HG03457 (cell line): ENCODE data around the gene CARD9.

Experiments
- ATAC-seq: cut with Tn5 transposase; IDR thresholded peaks from one replicate; pipeline ENCODE4 v1.9.1; 2021; ENCODE audit warnings: moderate number of reproducible peaks; ENCODE audit not compliant: unreplicated experiment

Gene CARD9

DNA sequence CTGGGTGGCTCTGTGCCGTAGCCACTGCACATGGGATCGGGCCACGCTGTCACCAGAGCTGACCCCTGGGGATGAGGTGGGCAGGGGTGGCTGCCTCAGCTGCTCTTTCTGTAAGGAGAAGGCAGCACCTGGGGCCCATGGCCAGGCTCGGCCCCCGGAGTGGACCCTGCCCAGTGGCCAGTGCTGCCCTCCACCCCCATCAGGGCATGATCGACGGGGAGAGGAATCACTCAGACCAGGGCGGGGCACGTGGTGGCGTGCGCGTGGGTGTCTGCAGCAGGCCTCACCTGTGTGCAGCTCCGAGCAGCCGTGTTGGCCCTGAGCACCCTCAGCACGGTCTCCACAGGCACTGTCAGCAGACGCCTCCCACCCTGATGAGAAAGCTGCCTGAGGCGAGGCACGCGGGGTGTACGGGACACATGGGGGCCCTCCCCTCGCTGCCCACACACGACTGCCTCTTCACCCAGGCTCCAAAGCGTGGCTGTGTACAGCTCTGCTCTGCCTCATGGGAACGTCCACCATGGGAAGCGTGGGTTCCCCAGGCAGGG lies 8.6 kb upstream of the CARD9 start:
- no peak for ATAC-seq

DNA sequence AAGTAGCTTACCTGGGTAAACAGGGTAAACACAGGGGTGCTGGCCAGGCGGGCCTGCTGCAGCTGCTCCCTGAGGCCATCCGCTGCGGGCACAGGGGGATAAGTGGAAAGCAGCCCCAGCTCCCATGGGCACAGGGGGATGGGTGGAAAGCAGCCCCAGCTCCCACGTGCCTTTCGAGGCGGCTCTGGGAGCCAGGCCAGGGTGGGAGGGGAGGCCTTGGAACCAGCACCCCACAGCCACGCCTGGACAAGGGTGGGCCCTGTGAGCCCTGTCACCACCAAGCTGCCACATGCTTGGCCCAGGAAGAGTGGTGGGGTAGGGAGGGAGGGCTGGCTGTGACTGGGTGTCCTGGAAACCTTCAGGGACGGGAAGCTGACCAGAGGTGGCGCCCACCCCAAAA lies 7.8 kb upstream of the CARD9 start:
- no peak for ATAC-seq

DNA sequence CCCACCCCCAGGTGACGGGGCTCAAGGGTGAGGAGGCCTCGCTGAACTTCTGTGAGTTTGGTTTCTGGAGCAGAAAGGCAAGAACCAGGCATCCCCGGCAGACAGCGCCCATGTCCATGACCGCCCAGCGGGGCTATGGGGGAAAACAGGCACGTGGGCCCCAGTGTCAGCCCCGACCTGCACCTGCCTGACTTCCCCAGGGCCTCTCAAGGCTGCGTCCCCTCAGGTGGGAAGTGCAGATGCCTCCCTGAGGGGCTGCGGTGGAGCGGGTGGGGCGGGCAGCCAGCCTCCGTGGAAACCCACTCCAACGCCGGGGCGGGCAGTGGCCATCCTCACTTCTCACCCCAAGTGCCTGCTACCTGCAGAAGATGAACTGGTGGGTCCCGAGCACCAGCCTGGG lies 6.9 kb upstream of the CARD9 start:
- no peak for ATAC-seq

DNA sequence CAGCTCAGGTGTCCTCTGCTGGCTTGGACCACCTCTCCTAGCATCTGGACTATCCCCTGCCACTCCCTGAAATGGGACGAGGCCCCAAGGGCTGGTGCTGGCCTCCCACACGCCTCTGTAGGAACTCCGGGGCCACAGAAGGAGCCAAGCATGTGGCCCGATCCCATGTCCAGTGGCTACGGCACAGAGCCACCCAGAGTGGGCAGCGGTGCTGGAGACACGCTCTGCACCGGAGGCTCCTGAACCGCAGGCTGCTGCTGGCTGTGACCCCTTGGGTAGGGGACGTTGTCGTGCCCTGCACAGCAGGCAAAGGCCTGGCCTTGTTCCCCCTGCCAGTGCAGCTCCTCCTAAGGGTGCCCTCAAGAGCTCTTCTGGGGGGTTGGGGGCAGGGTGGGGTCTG lies 6.4 kb upstream of the CARD9 start:
- no peak for ATAC-seq

DNA sequence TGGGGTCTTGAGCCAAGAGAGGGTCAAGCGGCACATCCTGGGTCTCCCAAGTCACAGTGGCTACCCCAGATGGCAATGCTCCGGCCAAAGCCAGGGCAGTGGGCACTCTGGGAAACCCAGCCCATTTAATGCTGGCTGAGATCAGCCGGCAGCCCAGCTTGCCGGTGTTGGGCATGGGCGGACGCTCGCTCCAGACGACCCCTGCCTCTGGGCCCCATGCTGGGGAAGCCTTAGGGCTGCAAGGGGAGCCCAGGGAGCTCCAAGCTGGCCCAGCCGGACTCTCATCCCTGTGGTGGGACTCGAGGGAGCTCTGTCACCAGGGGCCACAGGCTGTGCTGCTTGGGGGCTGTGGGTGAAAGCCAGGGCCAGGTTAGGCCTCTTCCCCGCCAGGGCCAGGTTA lies 5.9 kb upstream of the CARD9 start:
- ATAC-seq = no peak

DNA sequence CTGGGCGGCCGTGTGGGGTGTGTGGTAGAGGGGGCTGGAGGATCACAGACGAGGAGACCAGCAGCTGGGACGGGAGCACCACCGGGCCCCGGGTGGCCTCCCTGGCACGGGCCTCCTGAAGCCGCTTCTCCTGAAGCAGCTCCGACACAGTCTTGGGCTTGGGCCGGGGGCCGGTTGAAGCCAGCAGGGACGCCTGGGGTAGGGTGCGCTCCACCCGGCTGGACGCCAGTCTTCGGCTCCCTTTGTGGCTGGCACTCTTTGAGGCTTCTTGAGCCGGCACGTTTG lies 5.5 kb upstream of the CARD9 start:
- ATAC-seq = no peak

DNA sequence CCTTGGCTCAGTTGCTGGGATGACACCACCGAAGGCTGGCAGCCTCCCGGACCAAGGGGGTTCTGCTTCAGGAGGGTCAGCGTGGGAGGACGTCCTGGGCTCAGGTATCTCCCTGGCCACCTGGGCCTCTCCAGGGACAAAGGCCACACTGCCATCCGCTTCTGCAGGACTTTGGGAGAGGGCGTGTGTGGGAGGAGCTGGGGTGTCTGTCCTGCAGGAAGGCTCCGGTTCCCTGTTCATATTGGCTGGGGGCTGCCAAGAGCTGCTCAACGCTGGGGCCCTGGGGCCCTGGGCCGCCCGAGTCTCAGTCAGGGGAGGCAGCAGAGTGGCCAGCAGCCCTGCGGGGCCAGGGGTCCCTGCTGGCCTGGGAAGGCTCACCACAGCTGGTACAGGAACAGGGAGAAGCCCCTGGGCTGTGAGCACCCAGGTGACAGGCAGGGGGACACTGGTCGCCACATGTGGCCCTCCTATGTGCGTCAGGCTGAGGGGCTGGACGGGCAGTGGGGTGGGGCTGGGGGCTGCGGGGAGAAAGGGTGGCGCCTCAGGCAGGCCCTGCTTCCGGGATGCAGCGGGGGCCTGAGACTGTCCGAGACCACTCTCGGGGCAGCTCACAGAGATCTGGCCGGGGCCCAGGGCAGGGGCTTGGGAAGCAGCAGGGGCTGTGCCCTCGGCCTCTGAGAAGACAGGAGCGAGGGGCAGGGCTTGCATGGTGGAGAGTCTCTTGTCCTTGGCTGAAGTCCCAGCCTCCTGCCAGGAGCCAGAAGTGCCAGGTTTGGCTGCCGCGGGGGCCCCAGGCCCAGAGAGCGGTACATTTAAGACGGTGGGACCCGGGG lies 4.9 kb upstream of the CARD9 start:
- no peak for ATAC-seq

DNA sequence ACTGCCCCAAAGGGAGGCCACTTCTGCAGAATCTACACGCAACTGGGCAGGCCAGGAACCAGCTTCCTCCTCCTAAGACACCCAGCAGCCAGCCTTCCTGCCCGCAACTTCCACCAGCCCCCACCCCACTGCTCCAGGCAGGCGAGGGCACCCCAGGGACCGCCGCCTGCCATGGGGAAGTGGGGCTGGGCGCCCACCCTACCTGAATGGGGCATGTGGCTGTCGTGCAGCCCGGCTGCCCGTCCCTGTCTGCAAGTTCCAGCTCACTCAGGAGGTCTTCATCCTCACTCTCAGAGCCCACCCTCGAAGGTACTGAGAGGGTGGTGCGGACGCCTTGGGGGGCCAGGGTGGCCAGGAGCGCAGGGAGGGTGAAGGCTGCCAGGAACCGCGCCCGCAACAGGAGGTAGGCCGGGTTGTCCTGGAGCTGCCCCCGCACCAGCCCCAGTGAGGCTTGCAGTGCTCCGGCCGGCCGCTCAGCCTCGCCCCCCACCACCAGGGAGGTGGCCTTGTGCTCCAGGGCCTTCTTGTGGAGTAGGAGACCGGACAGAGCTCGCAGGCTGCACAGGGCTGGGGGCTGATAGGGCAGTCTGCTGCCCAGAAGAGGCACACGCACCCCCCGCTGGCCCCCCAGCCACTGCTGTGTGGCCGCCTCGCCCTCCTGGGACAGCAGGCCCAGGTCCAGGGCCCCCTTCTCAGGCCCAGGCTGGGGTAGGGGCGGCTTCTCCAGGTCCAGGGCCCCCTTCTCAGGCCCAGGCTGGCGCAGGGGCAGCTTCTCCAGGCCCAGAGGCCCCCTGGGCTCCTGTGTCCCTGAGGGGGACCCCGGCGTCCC lies 4.1 kb upstream of the CARD9 start:
- ATAC-seq = no peak

DNA sequence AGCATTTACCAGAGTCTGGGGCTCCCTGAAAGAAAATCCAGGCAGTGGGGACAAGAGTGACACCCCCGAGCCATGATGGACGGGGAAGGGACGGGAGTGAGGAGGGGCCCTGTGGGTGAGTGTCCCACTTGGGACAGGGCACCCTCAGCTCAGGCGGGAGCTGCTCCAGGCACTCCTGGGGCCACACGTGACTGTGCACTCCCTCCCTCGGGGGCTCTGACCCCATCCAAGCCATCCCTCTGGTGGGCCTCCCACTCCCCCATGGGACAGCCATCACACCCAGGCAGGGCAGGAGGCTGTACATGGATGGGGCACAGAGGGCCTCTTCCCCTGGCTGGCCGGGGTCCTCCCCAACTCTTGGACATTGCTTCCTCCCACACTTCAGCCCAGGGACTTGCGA lies 3.0 kb upstream of the CARD9 start:
- ATAC-seq = no peak

DNA sequence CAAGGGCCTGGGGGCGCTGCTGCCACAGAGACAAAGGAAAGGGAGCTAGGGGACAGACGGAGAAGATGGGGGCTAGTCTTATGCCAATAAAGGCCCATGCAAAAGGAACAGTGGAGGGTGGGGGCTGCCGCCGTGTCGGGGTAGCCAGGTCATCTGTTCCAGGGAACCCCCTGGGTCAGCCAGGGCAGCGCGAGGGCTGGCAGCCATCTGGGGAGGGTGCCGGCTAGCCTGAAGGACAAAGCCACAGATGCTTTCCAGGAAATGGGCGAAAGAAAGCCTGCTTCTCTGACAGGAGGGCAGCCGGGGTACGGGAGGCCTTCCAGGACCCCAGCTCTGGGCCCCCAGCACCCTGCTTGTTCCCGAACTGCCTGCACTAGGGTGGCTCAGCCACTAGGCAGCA lies 1.6 kb upstream of the CARD9 start:
- no peak for ATAC-seq

DNA sequence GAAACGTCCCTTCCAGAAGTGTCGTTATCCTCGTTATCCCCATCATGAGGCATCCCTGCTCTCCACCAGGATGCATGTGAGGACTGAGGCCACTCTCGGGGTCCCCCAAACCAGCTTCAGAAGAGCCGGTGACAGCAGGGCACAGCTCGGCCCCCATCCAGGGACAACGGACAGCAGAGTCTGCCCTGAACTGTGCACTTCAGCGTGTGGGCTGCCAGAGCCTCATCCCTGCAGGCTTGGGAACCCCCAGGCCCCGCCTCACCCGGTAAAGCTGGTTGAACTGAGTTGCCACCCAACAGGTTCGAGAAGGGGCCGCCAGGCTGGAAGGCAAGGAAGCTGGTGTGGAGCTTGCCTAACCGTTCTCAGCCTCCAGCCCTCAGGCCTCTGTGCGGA lies 710 bp upstream of the CARD9 start:
- ATAC-seq = no peak

DNA sequence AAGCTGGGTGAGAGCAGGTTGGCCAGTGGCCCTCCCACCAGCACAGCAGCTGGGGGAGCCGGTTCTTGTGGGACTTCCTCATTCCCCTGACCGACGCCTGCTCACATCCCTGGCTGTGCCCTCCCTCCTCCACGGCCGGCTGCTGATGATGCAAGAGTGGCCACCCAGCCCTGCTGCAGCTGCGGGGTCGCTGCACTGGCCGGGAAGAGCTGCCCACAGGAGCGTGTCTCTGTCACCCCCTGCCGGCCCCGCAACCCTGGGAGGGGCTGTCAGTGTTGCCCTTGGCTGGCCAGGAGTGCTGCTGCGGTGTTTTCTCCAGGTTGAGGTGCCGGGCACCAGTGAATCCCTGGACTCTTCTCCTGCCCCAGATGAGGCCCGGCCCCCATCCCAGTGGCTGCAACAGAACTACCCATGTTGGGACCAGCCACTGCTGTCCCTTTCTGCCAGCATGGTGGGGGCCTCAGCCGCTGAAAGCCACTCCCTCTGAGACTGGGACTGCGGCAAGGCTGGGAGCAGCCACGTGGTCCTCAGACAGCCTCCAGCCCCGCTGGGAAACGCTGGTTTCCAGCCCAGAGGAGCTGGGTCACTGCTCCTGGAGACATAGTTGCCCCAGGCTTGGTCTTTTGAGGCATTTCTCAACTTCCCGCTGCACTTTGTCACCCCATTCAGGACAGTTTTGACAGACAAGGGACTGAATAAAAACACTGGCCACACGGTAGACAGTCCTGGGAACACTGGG lies 739 bp downstream of the CARD9 start:
- no peak for ATAC-seq

DNA sequence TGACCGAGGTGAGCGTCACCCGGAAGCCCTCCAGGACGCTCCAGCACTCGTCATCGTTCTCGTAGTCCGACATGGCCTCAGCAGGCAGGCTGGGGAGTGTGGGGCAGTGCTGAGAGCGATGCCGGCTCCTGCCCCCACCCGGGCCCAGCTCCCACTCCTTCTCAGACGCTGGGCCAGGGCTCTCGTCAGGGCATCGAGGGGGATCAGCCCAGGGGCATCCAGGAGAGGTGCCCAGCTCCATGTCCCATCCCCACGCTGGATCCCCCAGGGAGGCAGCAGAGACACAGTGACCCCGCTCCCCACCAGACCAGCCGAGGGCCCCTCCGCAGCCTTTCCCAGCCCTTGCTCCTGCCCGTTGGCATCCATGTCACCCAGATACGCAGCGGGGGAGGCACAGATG lies 1.5 kb downstream of the CARD9 start:
- no peak for ATAC-seq

DNA sequence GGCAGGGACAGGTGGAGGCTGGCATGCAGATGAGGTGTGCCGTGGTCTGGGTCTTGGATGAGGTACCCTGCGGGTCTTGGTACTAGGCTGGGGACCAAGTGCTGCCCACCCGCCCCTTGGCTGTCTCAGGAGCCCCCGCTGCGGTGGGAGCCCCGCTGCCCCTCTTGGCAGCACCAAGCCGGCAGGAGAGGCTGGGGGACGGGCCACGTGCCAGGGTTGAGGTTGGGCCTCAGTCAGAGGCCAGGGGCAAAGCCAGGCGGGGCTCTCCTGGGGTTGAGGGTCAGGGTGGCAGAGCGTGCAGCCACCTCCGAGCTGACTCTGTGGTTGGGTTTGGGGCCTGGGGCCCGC lies 2.0 kb downstream of the CARD9 start:
- ATAC-seq = no peak

DNA sequence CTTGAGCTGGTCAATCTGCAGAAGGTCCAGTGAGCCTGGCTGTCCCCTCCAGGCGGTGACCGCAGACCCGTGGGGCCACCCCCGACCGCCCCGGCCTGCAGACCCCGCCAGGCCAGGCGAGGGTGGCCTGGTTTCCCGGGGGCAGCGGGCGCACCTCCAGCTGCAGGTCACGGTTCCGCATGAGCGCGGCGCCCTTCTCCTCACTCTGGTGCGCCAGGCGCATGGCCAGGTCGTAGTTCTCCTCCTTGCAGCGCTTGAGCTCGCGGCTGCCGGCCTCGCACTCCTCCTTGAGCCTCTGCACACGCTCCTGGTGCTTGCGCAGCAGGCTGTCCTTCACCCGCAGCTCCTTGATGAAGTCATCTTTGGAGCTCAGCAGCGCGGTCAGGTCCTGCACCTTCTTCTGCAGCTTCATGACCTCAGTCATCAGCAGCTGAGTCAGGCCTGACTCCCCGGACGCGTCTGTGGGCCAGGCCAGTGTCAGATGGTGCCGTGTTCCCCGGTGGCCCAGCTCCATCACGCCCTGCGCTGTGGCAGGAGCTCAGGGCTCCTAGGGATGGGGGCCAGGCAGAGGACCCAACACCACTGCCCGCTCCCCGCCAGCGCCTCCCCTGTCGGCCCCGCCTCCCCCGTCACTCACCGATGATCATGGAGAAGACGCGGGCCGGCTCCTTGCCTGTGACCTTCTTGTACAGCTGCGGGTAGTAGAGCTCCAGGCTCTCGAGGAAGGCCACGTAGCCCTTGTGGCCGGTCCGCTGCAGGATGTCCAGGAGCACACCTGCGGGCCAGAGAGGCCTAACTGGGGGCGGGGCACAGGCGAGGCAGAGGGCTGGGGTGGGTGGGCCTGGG lies 2.6 kb downstream of the CARD9 start:
- no peak for ATAC-seq

DNA sequence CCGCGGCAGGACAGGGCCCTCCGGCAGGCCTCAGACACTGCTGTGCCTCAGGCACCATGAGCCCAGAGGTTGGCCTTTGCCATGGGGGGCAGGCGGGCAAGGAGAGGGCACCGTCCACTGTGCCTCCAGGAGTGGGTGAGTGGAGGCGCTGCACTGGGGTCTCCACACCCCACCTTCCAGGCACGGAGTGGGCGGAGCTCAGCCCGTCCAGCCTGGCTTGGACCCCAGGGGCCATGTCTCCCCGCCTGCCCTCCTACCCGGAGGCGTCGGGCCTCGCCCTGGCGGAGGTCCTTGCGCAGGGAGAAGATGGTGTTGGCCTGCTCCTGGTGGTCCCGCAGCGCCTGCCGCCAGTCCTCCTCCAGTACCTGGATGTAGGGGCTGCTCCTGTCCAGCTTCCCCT lies 3.4 kb downstream of the CARD9 start:
- ATAC-seq = no peak

DNA sequence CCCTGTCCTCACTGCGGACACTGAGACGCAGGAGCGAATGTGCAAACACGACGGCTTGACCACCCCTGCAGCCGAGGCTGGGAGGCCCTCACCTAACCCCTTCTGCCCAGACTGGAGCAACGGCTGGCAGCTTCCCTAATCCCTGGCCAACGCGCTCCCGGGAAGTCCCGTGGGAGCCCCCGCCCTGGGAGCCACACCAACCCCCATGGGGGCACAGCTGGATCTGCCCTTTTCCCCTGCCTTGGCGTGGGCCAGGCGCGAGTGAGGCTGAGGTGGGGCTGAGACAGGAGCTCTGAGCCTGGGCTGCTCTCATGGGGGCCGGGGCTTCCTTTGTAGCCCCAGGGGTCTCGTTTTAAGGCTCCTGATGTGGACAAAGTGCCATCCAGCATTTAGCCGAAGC lies 5.3 kb downstream of the CARD9 start:
- no peak for ATAC-seq

DNA sequence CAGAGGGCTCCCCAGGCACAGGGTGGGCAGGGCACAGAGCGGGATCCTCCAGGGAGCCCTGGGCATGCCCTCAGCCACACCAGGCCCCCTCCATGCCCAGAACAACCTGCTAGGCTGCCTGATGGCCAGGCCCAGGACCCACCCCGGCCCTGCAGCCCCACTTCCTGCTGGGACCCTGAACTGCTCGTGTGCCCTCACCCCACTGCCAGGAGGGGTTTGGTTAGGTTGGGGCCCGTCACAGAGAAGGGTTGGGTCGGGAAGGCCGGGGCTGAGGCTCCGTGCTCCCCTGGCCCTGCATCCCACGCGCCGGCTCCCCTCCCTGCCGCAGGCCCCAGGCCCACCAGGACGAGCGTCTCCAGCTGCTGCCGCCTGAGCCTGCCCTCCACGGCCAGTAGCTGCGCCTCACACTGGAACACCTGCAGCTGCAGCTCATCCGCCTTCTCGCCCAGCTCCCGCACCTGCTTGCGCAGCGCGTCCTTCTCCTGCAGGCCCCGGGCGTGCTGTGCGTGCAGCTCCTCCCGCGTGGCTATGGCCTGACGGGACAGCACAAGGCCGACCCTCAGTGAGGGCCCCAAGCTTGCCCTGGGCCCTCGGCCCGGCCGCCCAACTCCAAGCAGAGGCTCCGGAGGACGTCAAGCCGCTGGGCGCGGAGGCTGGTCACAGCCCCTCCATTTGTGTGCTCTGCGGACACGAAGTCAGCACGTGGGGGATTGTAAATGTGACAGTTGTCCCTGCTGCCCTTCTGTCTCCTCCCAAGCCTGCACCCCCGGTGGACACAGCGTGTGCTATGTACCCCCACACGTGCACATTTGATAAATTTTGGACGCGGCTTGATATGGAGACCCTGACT lies 5.9 kb downstream of the CARD9 start:
- ATAC-seq = no peak

DNA sequence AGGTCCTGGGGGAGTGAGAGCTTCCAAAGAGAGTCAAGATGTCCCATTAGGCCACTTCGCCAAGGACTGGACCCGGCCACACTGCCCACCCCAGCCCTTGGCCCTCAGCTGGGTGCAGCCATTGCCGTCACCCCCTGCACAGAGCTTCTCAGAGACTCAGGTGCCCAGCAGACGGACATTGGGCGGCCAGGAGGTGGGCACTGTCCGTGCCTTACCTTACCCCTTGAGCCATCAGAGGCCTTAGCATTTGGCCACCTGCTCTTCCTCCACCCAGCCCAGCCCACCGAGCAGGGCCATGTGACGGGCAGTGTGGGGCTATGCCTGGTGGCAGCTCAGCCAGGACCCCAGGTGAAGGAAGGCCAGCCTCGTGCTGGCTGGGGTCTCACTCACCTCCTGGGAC lies 6.6 kb downstream of the CARD9 start:
- no peak for ATAC-seq

DNA sequence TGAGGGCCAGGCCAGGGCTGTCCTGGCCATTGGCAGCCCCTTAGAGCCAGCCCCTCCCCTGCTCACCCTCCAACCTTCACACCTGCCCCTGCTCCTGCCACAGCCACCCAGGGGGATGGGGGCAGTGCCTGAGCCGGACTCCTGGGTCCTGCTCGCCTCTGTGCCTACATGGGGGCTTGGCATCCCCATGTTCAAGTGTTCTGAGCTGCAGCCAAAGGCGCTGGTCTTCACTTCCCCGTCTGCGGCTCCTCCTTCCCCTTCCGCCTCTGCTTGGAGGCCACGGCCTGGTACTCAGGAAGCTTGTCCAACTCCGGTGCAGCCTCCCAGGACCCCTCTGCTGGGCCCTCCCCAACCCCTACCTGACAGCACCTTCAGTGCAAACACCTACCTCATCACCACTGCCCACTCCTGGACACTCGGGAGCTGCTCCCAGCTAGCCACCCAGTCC lies 7.7 kb downstream of the CARD9 start:
- no peak for ATAC-seq
